B cell (primary cell): ENCODE results near the gene PSME3IP1. TPM values are rescaled to one million over a fixed set of nuclear protein-coding genes. Genes with fewer than 3 reads are reported as not detected.

Experiments used
- ATAC-seq: fragments of 200-7000 bp; cut with Tn5 transposase; one replicate; pipeline ENCODE4 v1.10.0; 2021; ENCODE audit warnings: low read depth, mild to moderate bottlenecking, moderate number of reproducible peaks, moderate library complexity
- CTCF ChIA-PET: fragments of 350-600 bp; sonication (Branson Sonifier 250); formaldehyde crosslinking; loops from one replicate; lab custom pipeline; 2021; ENCODE audit warnings: antibody characterized with exemption, inconsistent platforms; lab: Charles Lee
- POLR2A ChIA-PET: fragments of 350-600 bp; sonication (Branson Sonifier 250); formaldehyde crosslinking; loops from one replicate; lab custom pipeline; 2021; ENCODE audit warnings: antibody characterized with exemption; lab: Charles Lee
- DNase-seq: peaks from one replicate; pipeline ENCODE4 v3.0.0; 2013
- H2AFZ ChIP-seq: 2 replicates; pipeline ENCODE4 v1.6.1; 2012; ENCODE audit warnings: mild to moderate bottlenecking, low read depth, low read length; ENCODE audit not compliant: insufficient read depth, poor library complexity, severe bottlenecking
- H3K27ac ChIP-seq, 2 donors: 1 replicate in 1 of 2; 2 replicates in 1 of 2; pipeline ENCODE4 v1.5.1; 2012 to 2013; ENCODE audit warnings: low read length in 2 of 2, mild to moderate bottlenecking in 2 of 2, moderate library complexity in 1 of 2
- H3K27me3 ChIP-seq, 4 experiments: fragments of 200-600 bp in 1 of 4; sonication (generic) in 1 of 4; replicated peaks in 1 of 4; 1 replicate in 2 of 4; 2 replicates in 2 of 4; pipeline versions ENCODE4 v1.6.1 to v1.7.0; 2013 to 2016; ENCODE audit warnings: low read length in 3 of 4, mild to moderate bottlenecking in 2 of 4, mixed read lengths in 1 of 4, moderate library complexity in 1 of 4; ENCODE audit not compliant: insufficient read depth in 4 of 4, control insufficient read depth in 3 of 4; ENCODE audit errors: control extremely low read depth in 1 of 4
- H3K36me3 ChIP-seq, 2 experiments: replicated peaks in 1 of 2; 1 replicate in 1 of 2; 2 replicates in 1 of 2; pipeline versions ENCODE4 v1.6.1 to v1.7.1; 2013; ENCODE audit warnings: low read length in 1 of 2; ENCODE audit not compliant: insufficient read depth in 2 of 2, control insufficient read depth in 1 of 2; ENCODE audit errors: control extremely low read depth in 1 of 2, extremely low read depth in 1 of 2
- H3K4me1 ChIP-seq, 2 donors: fragments of 200-600 bp in 1 of 2; sonication (generic) in 1 of 2; 1 replicate in 1 of 2; 2 replicates in 1 of 2; pipeline versions ENCODE4 v1.5.1 to v1.6.1; 2013 to 2017; ENCODE audit warnings: low read length in 2 of 2; ENCODE audit not compliant: control insufficient read depth in 2 of 2, insufficient read depth in 2 of 2
- H3K4me2 ChIP-seq: replicated peaks from 2 replicates; pipeline ENCODE3; 2012; ENCODE audit warnings: mild to moderate bottlenecking, low read depth, low read length; ENCODE audit not compliant: poor library complexity, severe bottlenecking
- H3K4me3 ChIP-seq, 5 experiments: fragments of 200-600 bp in 1 of 5; sonication (generic) in 1 of 5; 1 replicate in 3 of 5; 2 replicates in 2 of 5; pipeline versions ENCODE4 v1.5.1 to v1.7.0; 2011 to 2016; ENCODE audit warnings: low read length in 4 of 5, mild to moderate bottlenecking in 4 of 5, low read depth in 2 of 5, control low read depth in 1 of 5, moderate library complexity in 1 of 5; ENCODE audit not compliant: insufficient read depth in 1 of 5; ENCODE audit errors: control extremely low read depth in 1 of 5, extremely low read depth in 1 of 5
- H3K79me2 ChIP-seq: fragments of 200-600 bp; sonication (generic); one replicate; pipeline ENCODE4 v1.6.0; 2016; ENCODE audit warnings: low read length; ENCODE audit not compliant: control insufficient read depth, insufficient read depth
- H3K9ac ChIP-seq: fragments of 200-600 bp; sonication (generic); 2 replicates; pipeline ENCODE4 v1.6.1; 2017; ENCODE audit warnings: mild to moderate bottlenecking, low read length, moderate library complexity
- H3K9me3 ChIP-seq, 3 donors: one replicate each; pipeline versions ENCODE4 v1.6.1 to v1.7.1; 2013; ENCODE audit warnings: low read length in 2 of 3; ENCODE audit not compliant: control insufficient read depth in 2 of 3, insufficient read depth in 1 of 3; ENCODE audit errors: control extremely low read depth in 1 of 3
- H4K20me1 ChIP-seq: 2 replicates; pipeline ENCODE4 v1.6.0; 2012; ENCODE audit warnings: mild to moderate bottlenecking, low read length; ENCODE audit not compliant: insufficient read depth, control insufficient read depth, poor library complexity, severe bottlenecking
- H3K27ac Mint-ChIP-seq: one replicate; pipeline ENCODE4 v1.8.0; 2021; ENCODE audit warnings: mixed read lengths
- H3K27me3 Mint-ChIP-seq: one replicate; pipeline ENCODE4 v1.8.0; 2021; ENCODE audit warnings: mixed read lengths
- H3K4me1 Mint-ChIP-seq: one replicate; pipeline ENCODE4 v1.8.0; 2021; ENCODE audit warnings: mixed read lengths
- H3K4me3 Mint-ChIP-seq: one replicate; pipeline ENCODE4 v1.8.0; 2021; ENCODE audit warnings: mixed read lengths
- H3K9me3 Mint-ChIP-seq: one replicate; pipeline ENCODE4 v1.8.0; 2022; ENCODE audit warnings: mixed read lengths; ENCODE audit not compliant: insufficient read depth
- CTCF ChIP-seq: fragments of 200-600 bp; IDR thresholded peaks from one replicate; pipeline ENCODE4 v1.8.0; 2022; ENCODE audit warnings: antibody characterized with exemption, mild to moderate bottlenecking
- EZH2 ChIP-seq: IDR thresholded peaks from 2 replicates; pipeline ENCODE4 v1.6.1; 2012; ENCODE audit warnings: borderline replicate concordance, low read depth, mild to moderate bottlenecking, moderate library complexity, low read length; ENCODE audit not compliant: insufficient read depth, poor library complexity, severe bottlenecking
- WGBS: methylation state at CpG from one replicate; pipeline ENCODE4 v1.1.5; 2013; ENCODE audit warnings: missing lambda C conversion rate; ENCODE audit not compliant: insufficient coverage; 5-methylcytosine and 5-hydroxymethylcytosine counted together
- intact Hi-C: fragments of 100-400 bp; cut with micrococcal nuclease; formaldehyde crosslinking; loops from one replicate; pipeline ENCODE4 v1.10.0; 2022
- polyA plus RNA-seq: library from polyadenylated mRNA; depleted of rRNA; stranded (reverse); fragments of >200 nt; gene quantifications from 2 replicates; pipeline ENCODE4 v1.2.3, GENCODE V29; 2012
- total RNA-seq, 2 donors: library from RNA; stranded (reverse); fragments of 120-200 nt in 1 of 2; gene quantifications; 1 replicate in 1 of 2; 2 replicates in 1 of 2; pipeline versions ENCODE4 v1.2.3 to v1.2.4, GENCODE V29; 2013 to 2022

PSME3IP1 gene
- total and polyA plus RNA-seq, 2 donors (not counting 1 experiment from before 2014, with no cell fraction given), result 125 to 166 TPM

GRCh38 chr16:57123974-57124674 lies 61.7 kb downstream of the PSME3IP1 start:
- ATAC-seq, result no peak
- Histone ChIP-seq H3K9ac (no peak overlapping the region), H3K9me3 (peaks cover 0 to 4% (median 0%) of the 10 kb centered on the region in 3 donors), H3K79me2 (no peaks in the 10 kb centered on the region), H3K27ac (no peak overlapping the region), H2AFZ (no peak overlapping the region), H3K4me2 (no peak overlapping the region), H3K4me3 (no peak overlapping the region), H4K20me1 (no peaks in the 10 kb centered on the region), H3K4me1 (peaks cover 4 to 22% of the 10 kb centered on the region in 2 donors), H3K36me3 (no peaks in the 10 kb centered on the region), H3K27me3 (no peaks in the 10 kb centered on the region)
- H3K4me1 Mint-ChIP-seq, result peaks cover 12% of the 10 kb centered on the region
- no peak overlapping the region for H3K4me3 Mint-ChIP-seq
- no peak overlapping the region for H3K27ac Mint-ChIP-seq
- 87% methylated on average over 4 of the region's 11 CpGs for WGBS
- TF ChIP-seq CTCF (no peak), EZH2 (no peak)
- DNase-seq, result no peak
- no peaks in the 10 kb centered on the region for H3K9me3 Mint-ChIP-seq
- CTCF ChIA-PET, result no interaction called here
- no peaks in the 10 kb centered on the region for H3K27me3 Mint-ChIP-seq
- POLR2A ChIA-PET, result no interaction called here
- intact Hi-C loops, result no loop called here

- H3K4me2 ChIP-seq, result no peak overlapping the region
- Mint-ChIP-seq H3K9me3 (no peaks in the 10 kb centered on the region), H3K4me1 (peaks cover 5% of the 10 kb centered on the region), H3K27ac (no peak overlapping the region), H3K27me3 (no peaks in the 10 kb centered on the region), H3K4me3 (no peak overlapping the region)
- ChIA-PET CTCF (interaction anchor here (0.6 kb wide), 1 partner anchor 235 kb away, joined by 3 read pairs; no protein-coding TSS in a partner anchor), POLR2A (interaction anchor here (0.6 kb wide), 1 partner anchor 261 kb away, joined by 5 read pairs; no protein-coding TSS in a partner anchor)
- no peaks in the 10 kb centered on the region for H3K27me3 ChIP-seq
- H4K20me1 ChIP-seq, result no peaks in the 10 kb centered on the region
- peaks cover 0 to 4% (median 0%) of the 10 kb centered on the region in 3 donors for H3K9me3 ChIP-seq
- no peak for TF ChIP-seq EZH2
- no peak for TF ChIP-seq CTCF
- no peak overlapping the region for H3K27ac ChIP-seq
- no peak for DNase-seq
- H3K4me3 ChIP-seq, result no peak overlapping the region
- no peaks in the 10 kb centered on the region for H3K36me3 ChIP-seq
- ATAC-seq, result no peak
- H3K4me1 ChIP-seq, result peaks cover 0 to 15% of the 10 kb centered on the region in 2 donors
- H3K9ac ChIP-seq, result no peak overlapping the region
- no peak overlapping the region for H2AFZ ChIP-seq
- intact Hi-C loops, result no loop called here
- H3K79me2 ChIP-seq, result no peaks in the 10 kb centered on the region
- whole genome bisulfite sequencing, result 96% methylated on average over 7 of the region's 7 CpGs
Observed at GRCh38 chr16:57123216-57123973, 62.4 kb downstream of the PSME3IP1 start.
